Muscle layer of colon (tissue), 2 donors: Measurements from ENCODE around the gene GYS2.

Experiments used
- H3K27ac ChIP-seq: one replicate; pipeline ENCODE4 v1.7.0; 2013; ENCODE audit warnings: low read depth, mild to moderate bottlenecking, low read length, moderate library complexity
- H3K27me3 ChIP-seq, 2 donors: one replicate each; pipeline ENCODE4 v1.7.0; 2013; ENCODE audit warnings: low read length in 2 of 2, mild to moderate bottlenecking in 2 of 2; ENCODE audit not compliant: insufficient read depth in 2 of 2, control insufficient read depth in 1 of 2
- H3K36me3 ChIP-seq: one replicate; pipeline ENCODE4 v1.7.0; 2013; ENCODE audit warnings: mild to moderate bottlenecking, low read length; ENCODE audit not compliant: insufficient read depth
- H3K4me1 ChIP-seq: one replicate; pipeline ENCODE4 v1.7.0; 2013; ENCODE audit warnings: mild to moderate bottlenecking, low read length; ENCODE audit not compliant: insufficient read depth
- H3K4me3 ChIP-seq, 2 donors: one replicate each; pipeline ENCODE4 v1.7.0; 2013; ENCODE audit warnings: low read length in 2 of 2, low read depth in 1 of 2, mild to moderate bottlenecking in 1 of 2, moderate library complexity in 1 of 2
- H3K9ac ChIP-seq: one replicate; pipeline ENCODE4 v1.7.0; 2013; ENCODE audit warnings: low read length
- H3K9me3 ChIP-seq: one replicate; pipeline ENCODE4 v1.7.0; 2013; ENCODE audit warnings: mild to moderate bottlenecking, low read length
- donor health status: abdominal sarcoma.
- donor health status: Adenocarcinoma of cecum.

GYS2 gene

DNA sequence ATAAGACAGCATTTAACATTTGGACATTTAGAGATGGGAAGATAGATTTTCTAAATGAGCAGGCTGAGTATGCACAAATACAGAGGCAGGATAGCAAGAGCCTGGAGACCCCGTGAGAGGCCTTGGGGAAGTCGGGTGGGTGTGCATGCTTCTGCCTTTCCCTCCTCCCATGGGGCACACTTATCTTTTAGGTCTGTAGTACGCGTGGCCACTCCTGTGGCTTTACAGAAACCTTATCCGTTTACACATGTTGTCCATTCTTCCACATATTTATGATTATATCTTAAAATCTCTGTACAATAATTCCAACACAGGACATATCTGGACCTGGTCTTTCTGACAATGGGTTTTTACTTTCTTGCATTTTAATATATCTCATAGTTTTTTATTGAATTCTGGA lies 33.6 kb downstream of the GYS2 start:
- no peaks in the 10 kb centered on the region for H3K9me3 ChIP-seq
- no peaks in the 10 kb centered on the region for H3K27me3 ChIP-seq
- no peak overlapping the region for H3K27ac ChIP-seq
- no peak overlapping the region for H3K9ac ChIP-seq
- H3K36me3 ChIP-seq, result no peaks in the 10 kb centered on the region
- H3K4me1 ChIP-seq, result no peaks in the 10 kb centered on the region
- H3K4me3 ChIP-seq, result no peak overlapping the region

DNA sequence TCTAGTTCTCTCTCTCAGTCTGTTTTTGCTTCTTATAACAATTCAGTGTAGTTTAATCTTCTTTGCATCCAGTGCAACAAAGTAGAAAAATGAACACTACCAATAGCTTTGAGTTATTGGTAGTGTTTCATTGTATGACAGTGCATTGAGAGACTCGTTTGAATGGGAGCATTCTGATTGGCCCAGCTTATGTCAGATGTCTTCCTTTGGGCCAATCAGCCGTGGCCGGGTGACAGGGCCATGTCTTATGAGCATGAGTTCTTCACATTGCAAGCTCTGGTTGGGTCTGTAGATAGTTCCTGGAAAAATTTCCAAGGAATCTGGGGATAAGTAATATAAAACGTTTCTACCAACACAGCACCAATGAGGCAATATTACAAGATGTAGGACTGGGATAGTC lies 36.5 kb downstream of the GYS2 start:
- Histone ChIP-seq H3K4me3 (no peak overlapping the region), H3K27ac (no peak overlapping the region), H3K36me3 (no peaks in the 10 kb centered on the region), H3K9ac (no peak overlapping the region), H3K9me3 (no peaks in the 10 kb centered on the region), H3K27me3 (no peaks in the 10 kb centered on the region), H3K4me1 (no peaks in the 10 kb centered on the region)

GRCh38 chr12:21566907-21567394 lies 37.7 kb downstream of the GYS2 start:
- Histone ChIP-seq H3K27ac (no peak overlapping the region), H3K9ac (no peak overlapping the region), H3K4me1 (no peaks in the 10 kb centered on the region), H3K27me3 (no peaks in the 10 kb centered on the region), H3K9me3 (no peaks in the 10 kb centered on the region), H3K36me3 (no peaks in the 10 kb centered on the region), H3K4me3 (no peak overlapping the region)

GRCh38 chr12:21566223-21566906 lies 38.3 kb downstream of the GYS2 start:
- no peaks in the 10 kb centered on the region for H3K9me3 ChIP-seq
- no peaks in the 10 kb centered on the region for H3K4me1 ChIP-seq
- H3K9ac ChIP-seq, result no peak overlapping the region
- no peak overlapping the region for H3K27ac ChIP-seq
- no peak overlapping the region for H3K4me3 ChIP-seq
- no peaks in the 10 kb centered on the region for H3K27me3 ChIP-seq
- H3K36me3 ChIP-seq, result no peaks in the 10 kb centered on the region

DNA sequence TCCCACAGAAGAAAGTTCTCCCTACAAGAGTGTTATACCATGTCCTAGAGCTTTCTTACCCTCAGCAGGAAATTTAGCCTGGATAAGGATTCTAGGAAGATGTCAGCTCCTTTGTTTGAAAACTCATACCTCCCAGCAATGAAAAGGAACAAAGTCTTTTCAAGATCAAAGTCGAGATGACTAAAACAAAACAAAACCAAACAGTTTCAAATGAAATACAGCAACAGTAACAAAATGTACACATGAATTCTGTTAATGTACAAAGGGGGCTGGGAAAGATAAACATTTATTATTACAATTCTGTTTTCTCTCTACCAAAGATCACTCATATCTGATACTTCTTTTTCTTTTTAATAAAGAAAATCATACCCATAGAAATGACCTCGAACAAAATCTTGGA lies 41.8 kb downstream of the GYS2 start:
- no peaks in the 10 kb centered on the region for H3K27me3 ChIP-seq
- H3K27ac ChIP-seq, result no peak overlapping the region
- H3K9ac ChIP-seq, result no peak overlapping the region
- H3K36me3 ChIP-seq, result no peaks in the 10 kb centered on the region
- H3K9me3 ChIP-seq, result no peaks in the 10 kb centered on the region
- H3K4me1 ChIP-seq, result no peaks in the 10 kb centered on the region
- no peak overlapping the region for H3K4me3 ChIP-seq

- no peaks in the 10 kb centered on the region for H3K27me3 ChIP-seq
- no peaks in the 10 kb centered on the region for H3K36me3 ChIP-seq
- no peak overlapping the region for H3K9ac ChIP-seq
- no peak overlapping the region for H3K4me3 ChIP-seq
- no peaks in the 10 kb centered on the region for H3K9me3 ChIP-seq
- no peak overlapping the region for H3K27ac ChIP-seq
- H3K4me1 ChIP-seq, result no peaks in the 10 kb centered on the region
Observed at GRCh38 chr12:21561158-21561557, 43.5 kb downstream of the GYS2 start.

DNA sequence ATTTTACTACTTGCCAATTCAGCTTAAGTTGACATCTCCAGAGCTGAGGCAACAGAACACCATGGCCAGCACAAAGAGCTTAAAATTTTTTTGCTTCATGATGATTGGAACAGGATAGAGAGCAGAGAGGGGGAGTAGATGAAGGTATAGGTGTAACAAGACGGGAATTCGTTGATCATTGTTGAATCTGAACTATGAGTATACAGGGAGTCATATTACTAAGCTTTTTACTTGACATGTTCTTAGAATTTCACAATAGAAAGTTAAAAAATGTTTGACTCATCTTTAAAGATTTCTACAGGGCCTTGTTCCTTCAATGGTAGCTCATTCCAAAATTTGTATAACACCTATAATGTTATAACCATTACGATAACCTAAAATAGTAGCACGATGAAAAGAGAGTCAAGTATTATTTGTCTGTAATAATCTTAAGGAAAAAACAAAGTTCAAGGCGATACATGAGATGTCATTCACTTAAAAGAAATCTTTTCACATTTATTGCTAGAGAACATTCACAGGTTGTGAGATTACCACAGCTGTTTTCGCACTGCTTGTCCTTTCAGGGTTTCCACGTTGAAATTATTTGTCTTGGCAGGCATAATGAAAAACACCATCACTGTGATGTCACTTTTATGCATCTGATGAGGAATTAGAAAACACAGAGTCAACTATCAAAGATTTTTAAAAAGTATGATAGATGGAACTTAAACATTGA lies 44.6 kb downstream of the GYS2 start:
- Histone ChIP-seq H3K27ac (no peak overlapping the region), H3K9me3 (no peaks in the 10 kb centered on the region)

GRCh38 chr12:21558100-21558679 lies 46.5 kb downstream of the GYS2 start:
- H3K27me3 ChIP-seq, result no peaks in the 10 kb centered on the region
- H3K36me3 ChIP-seq, result no peaks in the 10 kb centered on the region
- no peak overlapping the region for H3K27ac ChIP-seq
- H3K4me3 ChIP-seq, result no peak overlapping the region
- H3K4me1 ChIP-seq, result no peaks in the 10 kb centered on the region
- no peak overlapping the region for H3K9ac ChIP-seq
- H3K9me3 ChIP-seq, result no peaks in the 10 kb centered on the region

More for the DNA sequence above, 44.6 kb downstream of the GYS2 start:
- H3K9ac ChIP-seq, result no peak overlapping the region
- H3K36me3 ChIP-seq, result no peaks in the 10 kb centered on the region
- H3K27me3 ChIP-seq, result no peaks in the 10 kb centered on the region
- H3K4me1 ChIP-seq, result no peaks in the 10 kb centered on the region
- H3K4me3 ChIP-seq, result no peak overlapping the region

DNA sequence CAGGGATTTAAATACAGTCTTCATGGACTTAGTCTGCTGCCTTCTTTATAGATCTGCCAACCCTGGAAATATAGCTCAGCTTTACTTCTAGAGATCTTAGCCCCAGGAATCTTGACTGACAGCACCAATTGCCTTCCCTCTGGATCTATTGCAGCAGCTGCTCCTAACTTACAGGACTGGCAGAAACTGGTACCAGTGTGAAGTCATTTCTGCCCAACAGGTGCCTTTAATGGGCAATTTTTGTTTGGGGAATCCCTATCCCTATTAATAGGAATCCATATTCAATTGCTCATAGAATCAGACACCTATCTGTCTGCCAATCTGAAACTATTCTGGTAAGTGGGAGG lies 51.3 kb downstream of the GYS2 start:
- no peak overlapping the region for H3K27ac ChIP-seq
- H3K4me3 ChIP-seq, result no peak overlapping the region
- H3K36me3 ChIP-seq, result no peaks in the 10 kb centered on the region
- no peaks in the 10 kb centered on the region for H3K27me3 ChIP-seq
- no peak overlapping the region for H3K9ac ChIP-seq
- H3K9me3 ChIP-seq, result no peaks in the 10 kb centered on the region
- peaks cover 7% of the 10 kb centered on the region for H3K4me1 ChIP-seq

- Histone ChIP-seq H3K4me3 (no peak overlapping the region), H3K9ac (no peak overlapping the region), H3K27me3 (no peaks in the 10 kb centered on the region), H3K36me3 (no peaks in the 10 kb centered on the region), H3K9me3 (no peaks in the 10 kb centered on the region), H3K27ac (no peak overlapping the region), H3K4me1 (peaks cover 7% of the 10 kb centered on the region)
Observed at GRCh38 chr12:21552635-21553328, 51.9 kb downstream of the GYS2 start.

GRCh38 chr12:21551841-21552465 lies 52.7 kb downstream of the GYS2 start:
- H3K4me1 ChIP-seq, result peaks cover 7% of the 10 kb centered on the region
- no peaks in the 10 kb centered on the region for H3K27me3 ChIP-seq
- no peak overlapping the region for H3K9ac ChIP-seq
- no peak overlapping the region for H3K4me3 ChIP-seq
- H3K9me3 ChIP-seq, result no peaks in the 10 kb centered on the region
- no peaks in the 10 kb centered on the region for H3K36me3 ChIP-seq
- no peak overlapping the region for H3K27ac ChIP-seq
